ENCODE results near the gene TXNDC17.

The TXNDC17 gene

GRCh38 chr17:6683730-6684459, 43.0 kb downstream of the TXNDC17 start:
- H3K4me3 ChIP-seq (ENCODE audit: low read depth, low read length): no peak overlapping the region
- TF ChIP-seq CTCF (IDR thresholded peaks at IDR 0.05; ENCODE audit: borderline replicate concordance, insufficient read depth, low read depth, low read length): no peak

GRCh38 chr17:6684460-6684783, 43.6 kb downstream of the TXNDC17 start:
- TF ChIP-seq CTCF (IDR thresholded peaks at IDR 0.05; ENCODE audit: borderline replicate concordance, insufficient read depth, low read depth, low read length): no peak

GRCh38 chr17:6684881-6685767, 44.3 kb downstream of the TXNDC17 start:
- H3K4me3 ChIP-seq (ENCODE audit: low read depth, low read length): no peak overlapping the region
- no peak for TF ChIP-seq CTCF (IDR thresholded peaks at IDR 0.05; ENCODE audit: borderline replicate concordance, insufficient read depth, low read depth, low read length)

More at GRCh38 chr17:6684460-6684783, 43.6 kb downstream of the TXNDC17 start:
- no peak overlapping the region for H3K4me3 ChIP-seq (ENCODE audit: low read depth, low read length)

- H3K4me3 ChIP-seq (ENCODE audit: low read depth, low read length): no peak overlapping the region
- no peak for TF ChIP-seq CTCF (IDR thresholded peaks at IDR 0.05; ENCODE audit: borderline replicate concordance, insufficient read depth, low read depth, low read length)
Observed at GRCh38 chr17:6686026-6686425, 45.2 kb downstream of the TXNDC17 start.

- no peak overlapping the region for H3K4me3 ChIP-seq (ENCODE audit: low read depth, low read length)
- TF ChIP-seq CTCF (IDR thresholded peaks at IDR 0.05; ENCODE audit: borderline replicate concordance, insufficient read depth, low read depth, low read length): no peak
Observed at GRCh38 chr17:6688944-6689343, 48.1 kb downstream of the TXNDC17 start.

GRCh38 chr17:6690641-6691040, 49.8 kb downstream of the TXNDC17 start:
- no peak overlapping the region for H3K4me3 ChIP-seq (ENCODE audit: low read depth, low read length)
- TF ChIP-seq CTCF (IDR thresholded peaks at IDR 0.05; ENCODE audit: borderline replicate concordance, insufficient read depth, low read depth, low read length): no peak
